Epidermal melanocyte (primary cell): ENCODE data around the gene CLP1.
"Not testable (repeated sequence)": the region's sequence is repeated elsewhere in the genome, so short reads cannot be mapped to it uniquely, and the experiment has no call there.

Experiments used
- DNase-seq: peaks from one replicate; pipeline ENCODE4 v3.0.0; 2011; ENCODE audit warnings: low spot score; ENCODE audit not compliant: insufficient read length

Gene CLP1

GRCh38 chr11:57662893-57663292, 5.3 kb downstream of the CLP1 start:
- no peak for DNase-seq

DNA sequence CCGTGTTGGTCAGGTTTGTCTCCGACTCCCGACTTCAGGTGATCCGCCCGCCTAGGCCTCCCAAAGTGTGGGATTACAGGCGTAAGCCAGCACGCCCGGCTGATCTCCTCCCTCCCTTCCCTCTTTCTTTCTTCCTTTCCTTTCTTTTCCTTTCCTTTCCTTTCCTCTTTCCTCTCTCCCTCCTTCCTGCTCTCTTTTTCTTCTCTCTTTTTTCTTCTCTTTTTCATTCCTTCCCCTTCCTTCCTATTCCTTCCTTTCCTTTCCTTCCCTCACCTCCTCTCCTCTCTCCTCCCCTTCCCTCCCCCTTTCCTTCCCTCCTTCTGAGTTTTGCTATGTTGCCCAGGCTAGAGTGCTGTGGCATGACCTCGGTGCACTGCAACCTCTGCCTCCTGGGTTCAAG, 6.4 kb downstream of the CLP1 start:
- no peak for DNase-seq

- DNase-seq: peak; percentile 90
Observed at GRCh38 chr11:57667117-57667735, 9.7 kb downstream of the CLP1 start.

DNA sequence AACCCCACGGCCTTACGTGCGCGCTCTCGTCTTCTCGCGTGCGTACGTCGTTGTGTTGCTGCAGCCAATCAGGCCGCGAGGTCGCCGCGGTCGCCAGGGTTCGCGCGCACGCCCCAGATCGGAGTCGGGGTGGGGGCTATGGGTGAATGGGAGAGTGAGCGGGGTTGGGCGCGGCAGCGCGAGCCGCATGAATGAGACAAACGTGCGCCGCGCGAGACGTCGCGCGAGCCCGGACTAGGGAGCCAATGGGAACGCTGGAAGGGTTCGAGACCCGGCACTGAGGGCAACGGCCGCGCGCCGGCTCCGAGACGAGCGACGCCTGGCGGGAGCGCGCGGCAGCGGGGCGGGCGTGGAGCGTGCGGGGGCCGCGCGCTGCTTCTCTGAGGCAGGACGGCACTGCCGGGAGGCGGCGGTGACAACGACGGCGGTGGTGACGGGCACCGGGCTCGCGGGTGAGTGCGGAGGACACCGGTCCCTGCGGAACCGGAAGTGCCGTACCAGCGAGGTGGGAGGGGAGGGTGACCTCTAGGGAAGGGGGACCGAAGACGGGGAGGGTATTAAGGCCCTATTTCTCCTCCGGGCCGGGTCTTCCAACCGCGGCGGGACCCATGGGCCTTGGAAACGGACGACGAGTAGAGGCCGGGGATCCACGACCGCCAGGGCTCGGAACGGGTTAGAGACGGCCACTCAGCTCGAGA, 10.3 kb downstream of the CLP1 start, which contains the start of gene ZDHHC5:
ZDHHC5 (plus strand) TSS at position 379 of the 698 bp plus-strand sequence. CDS start 4,977 bp downstream, outside the sequence.
- DNase-seq: peak; percentile 98

- no peak for DNase-seq
Observed at GRCh38 chr11:57668434-57668782, 10.8 kb downstream of the CLP1 start.

DNA sequence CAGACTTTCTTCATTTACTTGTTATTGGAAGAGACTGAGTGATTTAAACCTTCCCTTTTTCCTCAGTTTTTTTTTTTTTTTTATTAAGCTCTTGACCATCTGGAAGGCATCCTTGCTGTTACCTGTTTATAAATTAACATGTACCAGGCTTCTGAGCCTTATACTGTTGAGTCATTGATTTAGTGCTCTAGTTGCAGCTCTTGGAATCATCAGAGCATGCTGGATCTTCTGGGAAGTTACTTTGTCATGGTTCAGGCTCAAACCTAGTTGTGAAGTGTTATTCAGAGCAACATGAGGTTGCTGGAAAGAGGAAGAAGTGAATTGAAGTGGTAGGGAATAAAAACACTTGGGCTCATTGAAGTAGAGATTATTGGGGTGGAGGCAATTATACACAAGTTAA, 16.7 kb downstream of the CLP1 start:
- DNase-seq: no peak

DNA sequence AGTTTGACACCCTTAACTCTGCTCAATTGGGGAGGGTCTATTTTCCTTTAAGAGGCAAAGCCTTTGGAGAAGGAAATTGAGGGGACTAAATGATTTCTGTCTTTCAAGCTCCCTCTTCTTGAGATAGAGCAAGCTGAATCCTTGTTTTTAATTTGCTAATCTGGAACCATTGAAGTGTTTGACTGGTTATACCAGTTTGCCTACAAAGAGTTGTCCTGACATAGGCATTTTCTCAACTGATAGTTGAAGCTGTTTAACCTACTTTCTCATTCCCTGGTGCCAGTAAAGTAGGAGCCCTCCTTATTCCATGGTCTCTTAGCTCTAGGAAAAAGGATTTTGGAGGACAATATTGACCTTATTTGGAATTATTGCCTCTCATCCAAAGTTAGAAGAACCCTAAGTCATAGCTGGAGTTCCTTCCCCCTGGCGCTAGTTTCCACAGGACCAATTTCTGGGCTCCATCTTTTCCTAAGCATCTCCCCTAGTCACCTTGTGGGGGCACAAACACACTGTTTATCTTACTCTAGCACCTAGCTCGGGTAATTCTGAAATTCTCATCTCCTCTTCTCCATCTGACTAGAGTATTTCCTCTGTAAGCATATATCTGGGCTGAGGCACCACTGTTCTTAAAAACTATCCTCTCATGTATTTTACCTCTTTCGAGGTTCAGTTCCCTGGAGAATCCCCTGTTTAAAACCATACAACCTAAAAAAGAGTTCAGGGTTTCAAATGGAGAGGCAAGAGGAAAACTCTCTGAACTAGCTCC, 17.8 kb downstream of the CLP1 start:
- no peak for DNase-seq

DNA sequence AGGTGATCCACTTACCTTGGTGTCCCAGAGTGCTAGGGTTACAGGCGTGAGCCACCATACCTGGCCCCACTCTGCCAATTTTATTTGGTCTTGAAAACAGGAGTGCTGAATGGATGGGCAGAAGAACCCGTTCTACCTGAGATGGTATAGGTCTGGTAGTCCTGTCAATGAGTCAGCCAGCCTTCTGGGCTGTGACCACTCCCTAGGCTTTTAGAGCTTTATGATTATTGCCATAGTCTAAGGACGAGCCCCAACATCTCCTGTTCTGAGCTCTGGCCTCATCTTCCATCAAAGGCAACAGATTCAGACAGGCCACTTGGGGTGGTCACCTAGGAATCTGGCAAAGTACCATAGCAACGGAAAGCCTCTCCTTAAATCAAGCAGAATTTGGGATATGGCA, 21.8 kb downstream of the CLP1 start:
- DNase-seq: no peak

GRCh38 chr11:57680552-57680874, 23.0 kb downstream of the CLP1 start:
- no peak for DNase-seq

GRCh38 chr11:57681168-57681567, 23.6 kb downstream of the CLP1 start:
- DNase-seq: no peak

- not testable (repeated sequence) for DNase-seq
Observed at GRCh38 chr11:57690474-57690873, 32.9 kb downstream of the CLP1 start.

- DNase-seq: no peak
Observed at GRCh38 chr11:57698843-57699365, 41.3 kb downstream of the CLP1 start.

GRCh38 chr11:57699813-57700212, 42.3 kb downstream of the CLP1 start:
- DNase-seq: no peak

GRCh38 chr11:57700425-57700824, 42.9 kb downstream of the CLP1 start:
- no peak for DNase-seq

- no peak for DNase-seq
Observed at GRCh38 chr11:57703341-57703740, 45.8 kb downstream of the CLP1 start.

- no peak for DNase-seq
Observed at GRCh38 chr11:57704932-57705331, 47.4 kb downstream of the CLP1 start.

DNA sequence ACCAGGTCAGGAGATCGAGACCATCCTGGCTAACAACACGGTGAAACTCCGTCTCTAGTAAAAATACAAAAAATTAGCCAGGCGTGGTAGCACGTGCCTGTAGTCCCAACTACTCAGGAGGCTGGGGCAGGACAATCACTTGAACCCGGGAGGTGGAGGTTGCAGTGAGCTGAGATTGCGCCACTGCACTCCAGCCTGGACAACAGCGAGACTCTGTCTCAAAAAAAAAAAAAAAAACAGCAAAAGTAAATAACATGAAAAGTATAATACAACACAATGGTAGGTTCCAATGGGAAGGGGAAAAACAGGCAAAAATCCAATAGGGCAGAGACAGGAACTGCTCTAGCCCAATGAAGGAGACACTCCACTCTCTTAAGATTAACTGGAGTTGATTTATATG, 47.9 kb downstream of the CLP1 start:
- not testable (repeated sequence) for DNase-seq

DNA sequence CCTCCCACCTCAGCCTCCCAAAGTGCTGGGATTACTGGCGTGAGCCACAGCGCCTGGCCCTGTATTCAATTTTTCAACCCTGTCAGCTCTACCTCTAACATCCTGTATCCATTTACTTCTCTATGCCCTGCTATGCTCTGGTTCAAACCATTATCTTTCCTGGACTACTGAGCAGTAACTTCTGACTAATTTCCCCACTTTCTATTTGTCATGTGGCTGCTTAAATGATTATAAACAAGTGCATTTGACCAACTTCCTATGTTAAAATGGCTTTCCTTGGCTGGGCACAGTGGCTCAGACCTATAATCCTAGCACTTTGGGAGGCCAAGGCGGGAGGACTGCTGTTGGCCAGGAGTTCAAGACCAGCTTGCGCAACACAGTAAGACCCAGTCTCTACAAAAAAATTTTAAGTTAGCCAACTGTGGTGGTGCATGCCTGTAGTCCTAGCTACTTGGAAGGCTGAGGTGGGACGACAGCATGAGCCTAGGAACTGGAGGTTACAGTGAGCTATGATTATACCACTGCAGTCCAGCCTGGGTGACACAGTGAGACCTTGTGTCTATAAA, 52.3 kb downstream of the CLP1 start:
- no peak for DNase-seq
